K562 (cell line): ENCODE measurements around the gene MFSD11. TPM values are rescaled to one million over a fixed set of nuclear protein-coding genes. Genes with fewer than 3 reads are reported as not detected.
A peak's percentile ranks its signal among the peaks of the same experiment; 100 is the strongest.

ENCODE experiments used
- BRD9 ChIP-seq: fragments of 450-650 bp; IDR thresholded peaks from 2 replicates; pipeline ENCODE4 v1.6.1; 2018; ENCODE audit warnings: low read depth; ENCODE audit not compliant: partially characterized antibody
- GTF2B ChIP-seq: IDR thresholded peaks from 2 replicates; pipeline ENCODE4 v1.6.1; 2011; ENCODE audit not compliant: insufficient read length; ENCODE audit errors: extremely low read depth
- GTF2E2 ChIP-seq: fragments of 200-800 bp; sonication (Bioruptor generic); IDR thresholded peaks from 2 replicates; pipeline ENCODE4 v1.6.1; 2016; ENCODE audit warnings: missing genetic modification characterization, missing compliant biosample characterization
- NCOA2 ChIP-seq, 2 experiments: fragments of 450-650 bp; IDR thresholded peaks; 2 replicates each; pipeline ENCODE4 v1.6.1; 2018; ENCODE audit warnings: mild to moderate bottlenecking in 2 of 2, moderate library complexity in 1 of 2; ENCODE audit not compliant: partially characterized antibody in 2 of 2
- RFX7 ChIP-seq: fragments of 250-450 bp; sonication (Bioruptor Pico); IDR thresholded peaks from 2 replicates; pipeline ENCODE4 v1.5.1; 2021; ENCODE audit warnings: mild to moderate bottlenecking
- SIRT6 ChIP-seq: IDR thresholded peaks from one replicate; pipeline ENCODE4 v1.6.1; 2012; ENCODE audit warnings: low read depth, mild to moderate bottlenecking, control low read depth, inconsistent platforms, low read length, moderate library complexity
- TCF15 ChIP-seq: fragments of 250-450 bp; sonication (Bioruptor Pico); IDR thresholded peaks from 2 replicates; pipeline ENCODE4 v1.8.0; 2022; ENCODE audit warnings: moderate library complexity, mild to moderate bottlenecking, inconsistent platforms
- YBX1 ChIP-seq: fragments of 450-650 bp; IDR thresholded peaks from 2 replicates; pipeline ENCODE4 v1.7.1; 2016; ENCODE audit warnings: mild to moderate bottlenecking
- ZC3H4 ChIP-seq: sonication (generic); formaldehyde crosslinking; IDR thresholded peaks from 2 replicates; pipeline ENCODE4 v1.9.0; 2021; ENCODE audit warnings: missing genetic modification reagents, borderline replicate concordance
- ZFP1 ChIP-seq: fragments of 450-650 bp; formaldehyde crosslinking; IDR thresholded peaks from 2 replicates; pipeline ENCODE4 v1.4.0; 2020; ENCODE audit warnings: mild to moderate bottlenecking, mixed read lengths
- ZNF584 ChIP-seq: fragments of 200-800 bp; sonication (Bioruptor generic); IDR thresholded peaks from 2 replicates; pipeline ENCODE4 v1.6.1; 2016; ENCODE audit warnings: low read depth, mild to moderate bottlenecking, missing genetic modification characterization, missing compliant biosample characterization
- polyA plus RNA-seq, 8 experiments: library from polyadenylated mRNA; depleted of rRNA in 4 of 8; stranded (reverse) in 5 of 8; unstranded in 3 of 8; fragments of >200 nt; fragmentation: Nextera tagmentation in 2 of 8; fragmentation: Illumina TruSeq in 1 of 8; extraction: Ambion mirVana in 2 of 8; extraction: Trizol in 1 of 8; gene quantifications; 2 replicates each; pipeline versions ENCODE4 v1.2.1 to v1.2.3, GENCODE V29; 2011 to 2014; ENCODE audit warnings: inconsistent platforms in 1 of 8, missing spikeins in 1 of 8
- total RNA-seq, 7 experiments: library from RNA; depleted of rRNA in 6 of 7; stranded (reverse); fragments of >200 nt in 6 of 7; fragmentation: Illumina TruSeq in 2 of 7; extraction: Trizol in 2 of 7; gene quantifications; 2 replicates each; pipeline versions ENCODE4 v1.2.1 to v1.2.3, GENCODE V29; 2011 to 2021; ENCODE audit warnings: low replicate concordance in 1 of 7
- TF ChIP-seq, protein P1 (sequence below): fragments of 450-650 bp; IDR thresholded peaks from 2 replicates; pipeline ENCODE4 v1.6.1; 2016; ENCODE audit warnings: mild to moderate bottlenecking, moderate library complexity
- TF ChIP-seq, protein P2 (sequence below): sonication (generic); IDR thresholded peaks from 2 replicates; pipeline ENCODE4 v1.6.1; 2016

Gene MFSD11
- total and polyA plus RNA-seq, 9 of the 15 experiments (the other 6 are each of a cell fraction or from before 2014, with no cell fraction given), result 14.4 to 24.5 (median 19.9) TPM

GRCh38 chr17:76697702-76698465 lies 40.0 kb upstream of the MFSD11 start (continued):
- TF ChIP-seq, protein P1, sequence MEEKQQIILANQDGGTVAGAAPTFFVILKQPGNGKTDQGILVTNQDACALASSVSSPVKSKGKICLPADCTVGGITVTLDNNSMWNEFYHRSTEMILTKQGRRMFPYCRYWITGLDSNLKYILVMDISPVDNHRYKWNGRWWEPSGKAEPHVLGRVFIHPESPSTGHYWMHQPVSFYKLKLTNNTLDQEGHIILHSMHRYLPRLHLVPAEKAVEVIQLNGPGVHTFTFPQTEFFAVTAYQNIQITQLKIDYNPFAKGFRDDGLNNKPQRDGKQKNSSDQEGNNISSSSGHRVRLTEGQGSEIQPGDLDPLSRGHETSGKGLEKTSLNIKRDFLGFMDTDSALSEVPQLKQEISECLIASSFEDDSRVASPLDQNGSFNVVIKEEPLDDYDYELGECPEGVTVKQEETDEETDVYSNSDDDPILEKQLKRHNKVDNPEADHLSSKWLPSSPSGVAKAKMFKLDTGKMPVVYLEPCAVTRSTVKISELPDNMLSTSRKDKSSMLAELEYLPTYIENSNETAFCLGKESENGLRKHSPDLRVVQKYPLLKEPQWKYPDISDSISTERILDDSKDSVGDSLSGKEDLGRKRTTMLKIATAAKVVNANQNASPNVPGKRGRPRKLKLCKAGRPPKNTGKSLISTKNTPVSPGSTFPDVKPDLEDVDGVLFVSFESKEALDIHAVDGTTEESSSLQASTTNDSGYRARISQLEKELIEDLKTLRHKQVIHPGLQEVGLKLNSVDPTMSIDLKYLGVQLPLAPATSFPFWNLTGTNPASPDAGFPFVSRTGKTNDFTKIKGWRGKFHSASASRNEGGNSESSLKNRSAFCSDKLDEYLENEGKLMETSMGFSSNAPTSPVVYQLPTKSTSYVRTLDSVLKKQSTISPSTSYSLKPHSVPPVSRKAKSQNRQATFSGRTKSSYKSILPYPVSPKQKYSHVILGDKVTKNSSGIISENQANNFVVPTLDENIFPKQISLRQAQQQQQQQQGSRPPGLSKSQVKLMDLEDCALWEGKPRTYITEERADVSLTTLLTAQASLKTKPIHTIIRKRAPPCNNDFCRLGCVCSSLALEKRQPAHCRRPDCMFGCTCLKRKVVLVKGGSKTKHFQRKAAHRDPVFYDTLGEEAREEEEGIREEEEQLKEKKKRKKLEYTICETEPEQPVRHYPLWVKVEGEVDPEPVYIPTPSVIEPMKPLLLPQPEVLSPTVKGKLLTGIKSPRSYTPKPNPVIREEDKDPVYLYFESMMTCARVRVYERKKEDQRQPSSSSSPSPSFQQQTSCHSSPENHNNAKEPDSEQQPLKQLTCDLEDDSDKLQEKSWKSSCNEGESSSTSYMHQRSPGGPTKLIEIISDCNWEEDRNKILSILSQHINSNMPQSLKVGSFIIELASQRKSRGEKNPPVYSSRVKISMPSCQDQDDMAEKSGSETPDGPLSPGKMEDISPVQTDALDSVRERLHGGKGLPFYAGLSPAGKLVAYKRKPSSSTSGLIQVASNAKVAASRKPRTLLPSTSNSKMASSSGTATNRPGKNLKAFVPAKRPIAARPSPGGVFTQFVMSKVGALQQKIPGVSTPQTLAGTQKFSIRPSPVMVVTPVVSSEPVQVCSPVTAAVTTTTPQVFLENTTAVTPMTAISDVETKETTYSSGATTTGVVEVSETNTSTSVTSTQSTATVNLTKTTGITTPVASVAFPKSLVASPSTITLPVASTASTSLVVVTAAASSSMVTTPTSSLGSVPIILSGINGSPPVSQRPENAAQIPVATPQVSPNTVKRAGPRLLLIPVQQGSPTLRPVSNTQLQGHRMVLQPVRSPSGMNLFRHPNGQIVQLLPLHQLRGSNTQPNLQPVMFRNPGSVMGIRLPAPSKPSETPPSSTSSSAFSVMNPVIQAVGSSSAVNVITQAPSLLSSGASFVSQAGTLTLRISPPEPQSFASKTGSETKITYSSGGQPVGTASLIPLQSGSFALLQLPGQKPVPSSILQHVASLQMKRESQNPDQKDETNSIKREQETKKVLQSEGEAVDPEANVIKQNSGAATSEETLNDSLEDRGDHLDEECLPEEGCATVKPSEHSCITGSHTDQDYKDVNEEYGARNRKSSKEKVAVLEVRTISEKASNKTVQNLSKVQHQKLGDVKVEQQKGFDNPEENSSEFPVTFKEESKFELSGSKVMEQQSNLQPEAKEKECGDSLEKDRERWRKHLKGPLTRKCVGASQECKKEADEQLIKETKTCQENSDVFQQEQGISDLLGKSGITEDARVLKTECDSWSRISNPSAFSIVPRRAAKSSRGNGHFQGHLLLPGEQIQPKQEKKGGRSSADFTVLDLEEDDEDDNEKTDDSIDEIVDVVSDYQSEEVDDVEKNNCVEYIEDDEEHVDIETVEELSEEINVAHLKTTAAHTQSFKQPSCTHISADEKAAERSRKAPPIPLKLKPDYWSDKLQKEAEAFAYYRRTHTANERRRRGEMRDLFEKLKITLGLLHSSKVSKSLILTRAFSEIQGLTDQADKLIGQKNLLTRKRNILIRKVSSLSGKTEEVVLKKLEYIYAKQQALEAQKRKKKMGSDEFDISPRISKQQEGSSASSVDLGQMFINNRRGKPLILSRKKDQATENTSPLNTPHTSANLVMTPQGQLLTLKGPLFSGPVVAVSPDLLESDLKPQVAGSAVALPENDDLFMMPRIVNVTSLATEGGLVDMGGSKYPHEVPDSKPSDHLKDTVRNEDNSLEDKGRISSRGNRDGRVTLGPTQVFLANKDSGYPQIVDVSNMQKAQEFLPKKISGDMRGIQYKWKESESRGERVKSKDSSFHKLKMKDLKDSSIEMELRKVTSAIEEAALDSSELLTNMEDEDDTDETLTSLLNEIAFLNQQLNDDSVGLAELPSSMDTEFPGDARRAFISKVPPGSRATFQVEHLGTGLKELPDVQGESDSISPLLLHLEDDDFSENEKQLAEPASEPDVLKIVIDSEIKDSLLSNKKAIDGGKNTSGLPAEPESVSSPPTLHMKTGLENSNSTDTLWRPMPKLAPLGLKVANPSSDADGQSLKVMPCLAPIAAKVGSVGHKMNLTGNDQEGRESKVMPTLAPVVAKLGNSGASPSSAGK, result 0 out of 2 replicates have a peak, but pooled peaks have one; percentile 20
- TF ChIP-seq BRD9 (no peak), ZNF584 (CRISPR knock-in tag) (no peak), RFX7 (no peak), GTF2E2 (tag) (no peak), GTF2B (no peak), YBX1 (no peak), ZFP1 (CRISPR knock-in tag) (no peak), TCF15 (CRISPR knock-in tag) (no peak), ZC3H4 (CRISPR knock-in tag) (no peak), SIRT6 (no peak), NCOA2 (IDR thresholded peaks at IDR 0.05; ENCODE audit: partially characterized antibody in 2 of 2) (no peak)
- TF ChIP-seq, protein P2, sequence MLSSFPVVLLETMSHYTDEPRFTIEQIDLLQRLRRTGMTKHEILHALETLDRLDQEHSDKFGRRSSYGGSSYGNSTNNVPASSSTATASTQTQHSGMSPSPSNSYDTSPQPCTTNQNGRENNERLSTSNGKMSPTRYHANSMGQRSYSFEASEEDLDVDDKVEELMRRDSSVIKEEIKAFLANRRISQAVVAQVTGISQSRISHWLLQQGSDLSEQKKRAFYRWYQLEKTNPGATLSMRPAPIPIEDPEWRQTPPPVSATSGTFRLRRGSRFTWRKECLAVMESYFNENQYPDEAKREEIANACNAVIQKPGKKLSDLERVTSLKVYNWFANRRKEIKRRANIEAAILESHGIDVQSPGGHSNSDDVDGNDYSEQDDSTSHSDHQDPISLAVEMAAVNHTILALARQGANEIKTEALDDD, result no peak
